ENCODE data around the gene PLA2G4A. TPM values are rescaled to one million over a fixed set of nuclear protein-coding genes. Genes with fewer than 3 reads are reported as not detected.

Gene PLA2G4A
- total RNA-seq, 1 experiment from 2014 or later = not detected

DNA sequence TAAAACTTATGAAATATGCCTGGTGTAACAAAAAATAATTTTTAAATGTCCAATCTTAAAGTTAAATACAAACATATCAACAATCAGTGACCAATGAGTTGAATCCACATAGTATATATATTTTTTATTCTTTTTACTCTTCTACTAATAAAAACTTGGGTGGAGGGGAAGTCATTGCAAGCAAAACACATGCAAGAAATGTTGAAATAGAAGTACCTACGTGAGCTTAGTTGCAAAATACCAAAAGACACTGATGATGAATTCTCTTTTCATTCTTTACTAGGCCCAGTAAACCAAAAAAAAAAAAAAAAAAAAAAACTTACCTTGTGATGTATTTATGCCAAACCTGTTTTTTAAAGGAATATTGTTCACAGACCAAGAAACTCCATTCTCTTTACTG lies 26.4 kb upstream of the PLA2G4A start:
- ChIA-PET POLR2A (no interaction called here), CTCF (no interaction called here)
- no peak for DNase-seq (ENCODE audit: low read depth, low spot score)
- Histone ChIP-seq H3K27ac (ENCODE audit: low read length) (no peak overlapping the region), H3K27me3 (ENCODE audit: control insufficient read depth, insufficient read depth, low read length) (no peaks in the 10 kb centered on the region), H3K4me3 (ENCODE audit: low read depth in 2 of 2, low read length in 2 of 2) (no peak overlapping the region), H3K4me1 (ENCODE audit: control insufficient read depth, insufficient read depth, low read length) (no peaks in the 10 kb centered on the region), H3K36me3 (ENCODE audit: control insufficient read depth, insufficient read depth, low read length) (no peaks in the 10 kb centered on the region), H3K9me3 (ENCODE audit: control insufficient read depth, insufficient read depth, low read depth, low read length) (no peaks in the 10 kb centered on the region)
- intact Hi-C loops (cut with micrococcal nuclease; ENCODE audit: unreplicated experiment) = no loop called here
- no TSS peak for BruUV-seq (replicated peaks)
- in situ Hi-C loops (cut with HindIII; ENCODE audit: low pct_unique_long_range_greater_than_20kb, low sequenced_read_pairs) = no loop called here
- ATAC-seq = no peak
- TF ChIP-seq SIN3A (IDR thresholded peaks at IDR 0.05; ENCODE audit: borderline replicate concordance, insufficient read depth, low read depth, low read length) (no peak), CTCF (IDR thresholded peaks at IDR 0.05) (no peak), POLR2AphosphoS5 (IDR thresholded peaks at IDR 0.05; ENCODE audit: low read depth, low read length) (no peak), TCF7L2 (IDR thresholded peaks at IDR 0.05; ENCODE audit: low read depth, low read length) (no peak)
- TF ChIP-seq, protein P1, sequence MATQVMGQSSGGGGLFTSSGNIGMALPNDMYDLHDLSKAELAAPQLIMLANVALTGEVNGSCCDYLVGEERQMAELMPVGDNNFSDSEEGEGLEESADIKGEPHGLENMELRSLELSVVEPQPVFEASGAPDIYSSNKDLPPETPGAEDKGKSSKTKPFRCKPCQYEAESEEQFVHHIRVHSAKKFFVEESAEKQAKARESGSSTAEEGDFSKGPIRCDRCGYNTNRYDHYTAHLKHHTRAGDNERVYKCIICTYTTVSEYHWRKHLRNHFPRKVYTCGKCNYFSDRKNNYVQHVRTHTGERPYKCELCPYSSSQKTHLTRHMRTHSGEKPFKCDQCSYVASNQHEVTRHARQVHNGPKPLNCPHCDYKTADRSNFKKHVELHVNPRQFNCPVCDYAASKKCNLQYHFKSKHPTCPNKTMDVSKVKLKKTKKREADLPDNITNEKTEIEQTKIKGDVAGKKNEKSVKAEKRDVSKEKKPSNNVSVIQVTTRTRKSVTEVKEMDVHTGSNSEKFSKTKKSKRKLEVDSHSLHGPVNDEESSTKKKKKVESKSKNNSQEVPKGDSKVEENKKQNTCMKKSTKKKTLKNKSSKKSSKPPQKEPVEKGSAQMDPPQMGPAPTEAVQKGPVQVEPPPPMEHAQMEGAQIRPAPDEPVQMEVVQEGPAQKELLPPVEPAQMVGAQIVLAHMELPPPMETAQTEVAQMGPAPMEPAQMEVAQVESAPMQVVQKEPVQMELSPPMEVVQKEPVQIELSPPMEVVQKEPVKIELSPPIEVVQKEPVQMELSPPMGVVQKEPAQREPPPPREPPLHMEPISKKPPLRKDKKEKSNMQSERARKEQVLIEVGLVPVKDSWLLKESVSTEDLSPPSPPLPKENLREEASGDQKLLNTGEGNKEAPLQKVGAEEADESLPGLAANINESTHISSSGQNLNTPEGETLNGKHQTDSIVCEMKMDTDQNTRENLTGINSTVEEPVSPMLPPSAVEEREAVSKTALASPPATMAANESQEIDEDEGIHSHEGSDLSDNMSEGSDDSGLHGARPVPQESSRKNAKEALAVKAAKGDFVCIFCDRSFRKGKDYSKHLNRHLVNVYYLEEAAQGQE (IDR thresholded peaks at IDR 0.05; ENCODE audit: insufficient read depth in 1 of 2, low read depth in 2 of 2, low read length in 1 of 2) = no peak

GRCh38 chr1:186804679-186805078 lies 24.1 kb upstream of the PLA2G4A start:
- Histone ChIP-seq H3K4me1 (ENCODE audit: control insufficient read depth, insufficient read depth, low read length) (no peaks in the 10 kb centered on the region), H3K27me3 (ENCODE audit: control insufficient read depth, insufficient read depth, low read length) (no peaks in the 10 kb centered on the region), H3K4me3 (ENCODE audit: low read depth in 2 of 2, low read length in 2 of 2) (no peak overlapping the region), H3K36me3 (ENCODE audit: control insufficient read depth, insufficient read depth, low read length) (no peaks in the 10 kb centered on the region), H3K27ac (ENCODE audit: low read length) (no peak overlapping the region), H3K9me3 (ENCODE audit: control insufficient read depth, insufficient read depth, low read depth, low read length) (no peaks in the 10 kb centered on the region)
- intact Hi-C loops (cut with micrococcal nuclease; ENCODE audit: unreplicated experiment) = no loop called here
- DNase-seq (ENCODE audit: low read depth, low spot score) (no peak), ATAC-seq (no peak)
- in situ Hi-C loops (cut with HindIII; ENCODE audit: low pct_unique_long_range_greater_than_20kb, low sequenced_read_pairs) = no loop called here
- BruUV-seq (replicated peaks) = no TSS peak
- ChIA-PET CTCF (no interaction called here), POLR2A (no interaction called here)
- TF ChIP-seq POLR2AphosphoS5 (IDR thresholded peaks at IDR 0.05; ENCODE audit: low read depth, low read length) (no peak), TCF7L2 (IDR thresholded peaks at IDR 0.05; ENCODE audit: low read depth, low read length) (no peak), SIN3A (IDR thresholded peaks at IDR 0.05; ENCODE audit: borderline replicate concordance, insufficient read depth, low read depth, low read length) (no peak), CTCF (IDR thresholded peaks at IDR 0.05) (no peak)
- TF ChIP-seq, protein P1 (IDR thresholded peaks at IDR 0.05; ENCODE audit: insufficient read depth in 1 of 2, low read depth in 2 of 2, low read length in 1 of 2) = no peak
